ENCODE measurements around the gene PRTFDC1.

Gene PRTFDC1

DNA sequence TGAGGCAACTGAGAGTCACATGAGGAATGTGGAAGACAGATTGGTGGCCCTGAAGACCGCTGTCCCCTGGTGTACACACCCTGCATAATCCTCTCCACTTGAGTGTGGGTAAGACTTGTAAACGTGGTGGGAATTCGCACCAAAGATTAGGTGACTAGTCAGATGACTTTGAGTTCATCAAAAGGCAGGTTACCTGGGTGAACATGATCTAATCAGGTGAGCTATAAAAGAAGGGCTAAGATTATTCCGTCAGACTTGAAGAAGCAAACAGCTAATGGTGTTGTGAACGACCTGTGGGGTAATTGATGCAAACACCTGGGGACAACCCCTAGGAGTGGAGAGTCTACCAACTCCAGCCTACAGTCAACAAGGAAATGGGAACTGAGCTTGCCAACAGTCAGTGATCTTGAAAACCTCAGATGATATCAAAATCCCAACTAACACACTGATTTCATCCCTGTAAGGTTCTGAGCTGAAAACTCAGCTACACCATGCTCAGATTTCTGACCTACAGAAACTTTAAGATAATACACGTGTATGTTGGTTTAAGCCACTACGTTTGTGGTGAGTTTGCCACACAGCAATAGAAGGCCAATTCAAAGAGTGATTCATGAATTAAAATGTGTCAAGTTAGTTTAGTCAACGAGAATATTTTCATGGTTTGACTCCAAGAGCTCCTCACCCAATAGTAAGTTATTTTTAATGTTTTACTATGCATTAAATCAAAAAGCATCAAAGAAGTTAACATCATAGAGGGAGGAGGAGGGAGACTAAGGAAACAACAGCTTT, 16.7 kb downstream of the PRTFDC1 start:
- H3K79me2 ChIP-seq (ENCODE audit: low read length) = no peaks in the 10 kb centered on the region
- no peaks in the 10 kb centered on the region for H4K20me1 ChIP-seq (ENCODE audit: insufficient read depth, low read length)
- no peaks in the 10 kb centered on the region for H3F3A ChIP-seq (ENCODE audit: insufficient read depth, low read length)
- H3K9me2 ChIP-seq (replicated peaks; ENCODE audit: insufficient read depth, low read length) = no peaks in the 10 kb centered on the region
- H3K9ac ChIP-seq (ENCODE audit: low read length) = no peak overlapping the region
- H3K27me3 ChIP-seq (replicated peaks; ENCODE audit: insufficient read depth, low read length) = no peaks in the 10 kb centered on the region
- no peaks in the 10 kb centered on the region for H3K36me3 ChIP-seq (replicated peaks; ENCODE audit: insufficient read depth, low read length)
- DNase-seq = no peak
- no peak overlapping the region for H3K4me2 ChIP-seq (ENCODE audit: low read depth, low read length)
- H3K27ac ChIP-seq (ENCODE audit: low read length) = no peak overlapping the region
- H3K9me3 ChIP-seq (replicated peaks; ENCODE audit: insufficient read depth, low read length) = no peaks in the 10 kb centered on the region
- no peak overlapping the region for H2AFZ ChIP-seq (ENCODE audit: low read length)
- H3K4me3 ChIP-seq (ENCODE audit: low read length) = no peak overlapping the region
- no peaks in the 10 kb centered on the region for H3K4me1 ChIP-seq (ENCODE audit: low read length)
- TF ChIP-seq CTCF (IDR thresholded peaks at IDR 0.05; ENCODE audit: low read length) (no peak), EZH2phosphoT487 (IDR thresholded peaks at IDR 0.05; ENCODE audit: low read length) (no peak), EZH2 (optimal IDR thresholded peaks at IDR 0.05; ENCODE audit: low read depth, low read length) (no peak)

GRCh38 chr10:24931236-24931635, 21.2 kb downstream of the PRTFDC1 start:
- Histone ChIP-seq H4K20me1 (ENCODE audit: insufficient read depth, low read length) (no peaks in the 10 kb centered on the region), H3K9ac (ENCODE audit: low read length) (no peak overlapping the region), H3K36me3 (replicated peaks; ENCODE audit: insufficient read depth, low read length) (no peaks in the 10 kb centered on the region), H3K9me2 (replicated peaks; ENCODE audit: insufficient read depth, low read length) (no peaks in the 10 kb centered on the region), H3K27ac (ENCODE audit: low read length) (no peak overlapping the region), H3K79me2 (ENCODE audit: low read length) (no peaks in the 10 kb centered on the region), H3K27me3 (replicated peaks; ENCODE audit: insufficient read depth, low read length) (no peaks in the 10 kb centered on the region), H3F3A (ENCODE audit: insufficient read depth, low read length) (no peaks in the 10 kb centered on the region), H3K4me2 (ENCODE audit: low read depth, low read length) (no peak overlapping the region), H3K9me3 (replicated peaks; ENCODE audit: insufficient read depth, low read length) (no peaks in the 10 kb centered on the region), H2AFZ (ENCODE audit: low read length) (no peak overlapping the region), H3K4me1 (ENCODE audit: low read length) (no peaks in the 10 kb centered on the region), H3K4me3 (ENCODE audit: low read length) (no peak overlapping the region)
- no peak for DNase-seq
- TF ChIP-seq EZH2phosphoT487 (IDR thresholded peaks at IDR 0.05; ENCODE audit: low read length) = no peak
- no peak for TF ChIP-seq CTCF (IDR thresholded peaks at IDR 0.05; ENCODE audit: low read length)
- TF ChIP-seq EZH2 (optimal IDR thresholded peaks at IDR 0.05; ENCODE audit: low read depth, low read length) = no peak

- no peak overlapping the region for H3K27ac ChIP-seq (ENCODE audit: low read length)
- H3K9me3 ChIP-seq (replicated peaks; ENCODE audit: insufficient read depth, low read length) = no peaks in the 10 kb centered on the region
- no peaks in the 10 kb centered on the region for H3K36me3 ChIP-seq (replicated peaks; ENCODE audit: insufficient read depth, low read length)
- H3K79me2 ChIP-seq (ENCODE audit: low read length) = no peaks in the 10 kb centered on the region
- no peaks in the 10 kb centered on the region for H3K9me2 ChIP-seq (replicated peaks; ENCODE audit: insufficient read depth, low read length)
- no peaks in the 10 kb centered on the region for H4K20me1 ChIP-seq (ENCODE audit: insufficient read depth, low read length)
- H3F3A ChIP-seq (ENCODE audit: insufficient read depth, low read length) = no peaks in the 10 kb centered on the region
- TF ChIP-seq EZH2phosphoT487 (IDR thresholded peaks at IDR 0.05; ENCODE audit: low read length) = no peak
- no peak for TF ChIP-seq CTCF (IDR thresholded peaks at IDR 0.05; ENCODE audit: low read length)
- no peak for TF ChIP-seq EZH2 (optimal IDR thresholded peaks at IDR 0.05; ENCODE audit: low read depth, low read length)
- no peak overlapping the region for H3K4me2 ChIP-seq (ENCODE audit: low read depth, low read length)
- no peak for DNase-seq
- no peak overlapping the region for H2AFZ ChIP-seq (ENCODE audit: low read length)
- no peaks in the 10 kb centered on the region for H3K4me1 ChIP-seq (ENCODE audit: low read length)
- H3K27me3 ChIP-seq (replicated peaks; ENCODE audit: insufficient read depth, low read length) = no peaks in the 10 kb centered on the region
- no peak overlapping the region for H3K9ac ChIP-seq (ENCODE audit: low read length)
- no peak overlapping the region for H3K4me3 ChIP-seq (ENCODE audit: low read length)
Measured at GRCh38 chr10:24930427-24930826, 22.0 kb downstream of the PRTFDC1 start.
